GM21423 (cell line): ENCODE results near the gene PHOSPHO2.
"Not testable (repeated sequence)": the region's sequence is repeated elsewhere in the genome, so short reads cannot be mapped to it uniquely, and the experiment has no call there.

Experiments used
- ATAC-seq: cut with Tn5 transposase; IDR thresholded peaks from one replicate; pipeline ENCODE4 v1.9.1; 2021; ENCODE audit warnings: mild to moderate bottlenecking, moderate library complexity; ENCODE audit not compliant: unreplicated experiment

Gene PHOSPHO2

DNA sequence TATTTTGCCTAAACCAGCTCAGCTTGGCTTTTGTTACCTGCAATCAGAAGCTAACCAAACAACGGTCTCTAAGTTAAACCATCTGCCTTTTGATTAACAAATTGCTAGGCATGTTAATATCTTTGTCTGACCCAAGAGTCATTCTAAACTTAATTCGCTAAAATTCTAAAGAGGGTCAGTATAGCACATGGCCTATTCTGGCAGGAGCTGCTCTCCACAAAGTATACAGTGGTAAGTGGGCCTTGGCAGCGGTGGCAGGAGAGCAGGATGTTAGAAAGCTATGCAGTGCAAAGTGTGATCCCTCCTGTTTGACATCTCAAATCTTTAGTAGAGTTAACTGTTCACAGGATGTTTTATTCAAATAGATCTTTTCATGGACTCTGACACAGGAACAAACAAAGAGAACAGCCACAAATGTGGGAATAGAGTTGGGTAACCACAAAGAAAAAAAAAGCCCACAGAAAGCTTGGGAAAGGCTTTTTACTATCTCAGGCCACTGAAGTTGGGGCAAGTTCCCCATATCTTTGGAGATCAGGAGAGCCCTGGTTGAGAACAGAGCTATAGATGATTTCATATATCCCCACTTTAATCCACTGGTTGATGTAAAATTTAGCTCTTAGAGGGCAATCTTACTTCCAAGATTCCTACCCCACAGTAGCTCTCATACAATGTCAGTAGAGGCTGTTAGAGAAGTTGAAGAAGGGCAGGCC is 10.7 kb upstream of the PHOSPHO2 start:
- ATAC-seq: no peak

GRCh38 chr2:169684135-169684565 is 10.1 kb upstream of the PHOSPHO2 start:
- ATAC-seq: no peak

- not testable (repeated sequence) for ATAC-seq
Observed at GRCh38 chr2:169684712-169685111, 9.6 kb upstream of the PHOSPHO2 start.

DNA sequence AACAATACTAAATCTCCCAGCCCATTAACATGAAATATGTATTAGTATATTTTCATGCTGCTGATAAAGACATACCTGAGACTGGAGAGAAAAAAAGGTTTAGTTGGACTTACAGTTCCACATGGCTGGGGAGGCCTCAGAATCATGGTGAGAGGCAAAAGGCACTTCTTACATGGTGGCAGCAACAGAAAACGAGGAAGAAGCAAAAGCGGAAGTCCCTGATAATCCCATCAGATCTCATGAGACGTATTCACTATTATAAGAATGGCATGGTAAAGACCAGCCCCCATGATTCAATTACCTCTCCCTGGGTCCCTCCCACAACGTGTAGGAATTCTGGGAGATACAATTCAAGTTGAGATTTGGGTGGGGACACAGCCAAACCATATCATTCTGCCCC is 7.4 kb upstream of the PHOSPHO2 start:
- not testable (repeated sequence) for ATAC-seq

DNA sequence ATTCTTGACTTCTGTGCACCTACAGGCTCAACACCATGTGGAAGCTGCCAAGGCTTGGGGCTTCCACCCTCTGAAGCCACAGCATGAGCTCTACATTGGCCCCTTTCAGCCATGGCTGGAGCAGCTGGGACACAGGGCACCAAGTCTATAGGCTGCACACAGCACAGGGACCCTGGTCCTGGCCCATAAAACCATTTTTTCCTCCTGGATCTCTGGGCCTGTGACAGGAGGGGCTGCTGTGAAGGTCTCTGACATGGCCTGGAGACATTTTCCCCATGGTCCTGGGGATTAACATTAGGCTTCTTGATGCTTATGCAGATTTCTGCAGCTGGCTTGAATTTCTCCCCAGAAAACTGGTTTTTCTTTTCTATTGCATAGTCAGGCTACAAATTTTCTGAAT is 6.3 kb upstream of the PHOSPHO2 start:
- ATAC-seq: not testable (repeated sequence)

GRCh38 chr2:169690958-169691357 is 3.3 kb upstream of the PHOSPHO2 start:
- ATAC-seq: no peak

DNA sequence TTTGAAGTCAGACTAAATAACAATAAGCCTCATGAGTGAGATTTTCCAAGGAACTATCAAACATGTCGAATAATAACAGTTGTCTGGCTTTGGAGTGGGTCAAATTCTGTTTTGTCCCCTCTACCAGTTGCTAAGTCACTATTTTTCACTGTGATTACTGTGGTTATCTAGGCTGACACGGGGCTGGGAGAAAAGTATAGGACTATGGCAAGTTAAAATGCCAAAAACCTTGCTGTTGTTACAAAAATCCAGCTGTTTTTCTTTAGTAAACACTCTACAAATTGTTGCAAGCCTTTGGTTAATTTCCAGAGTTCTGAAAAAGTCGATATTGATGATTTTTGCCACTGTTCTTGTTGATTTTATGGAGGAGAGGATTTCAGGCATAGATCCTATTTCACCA is 1.6 kb upstream of the PHOSPHO2 start:
- no peak for ATAC-seq

DNA sequence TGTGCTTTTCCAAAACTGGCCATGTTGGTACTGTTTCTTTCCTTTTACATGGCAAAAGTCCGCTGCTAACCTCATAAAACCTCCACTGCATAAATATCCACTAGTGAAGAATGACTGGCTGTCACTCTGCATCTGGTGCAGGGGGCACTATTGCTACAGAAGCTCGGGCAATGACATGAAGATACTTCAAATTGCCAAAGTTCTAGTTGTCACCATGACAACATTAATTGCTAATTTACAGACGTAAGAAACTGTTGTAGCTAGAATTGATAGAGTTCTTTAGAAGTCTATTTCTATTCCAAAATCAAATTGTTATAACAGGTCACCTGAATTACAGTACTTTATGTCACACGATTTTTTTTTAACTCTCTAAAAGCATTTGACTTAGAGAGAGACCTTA is 909 bp upstream of the PHOSPHO2 start:
- ATAC-seq: no peak

DNA sequence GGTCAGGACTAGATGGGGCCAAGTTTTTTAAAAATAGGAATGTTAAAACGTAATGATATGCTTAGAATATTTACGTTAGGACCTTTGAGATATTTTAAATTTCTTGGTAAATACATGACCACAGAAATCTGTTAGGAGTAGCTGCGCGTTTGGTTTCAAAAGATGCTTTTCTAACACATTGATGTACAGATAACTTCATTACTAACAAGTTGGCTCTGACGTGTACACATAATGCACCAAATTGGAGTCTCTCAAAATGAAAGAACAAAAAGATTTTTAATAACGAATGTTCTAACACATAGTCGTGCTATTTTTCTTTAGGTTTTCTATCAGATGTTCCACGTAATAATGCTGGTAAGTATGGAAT is 608 bp downstream of the PHOSPHO2 start:
- no peak for ATAC-seq

DNA sequence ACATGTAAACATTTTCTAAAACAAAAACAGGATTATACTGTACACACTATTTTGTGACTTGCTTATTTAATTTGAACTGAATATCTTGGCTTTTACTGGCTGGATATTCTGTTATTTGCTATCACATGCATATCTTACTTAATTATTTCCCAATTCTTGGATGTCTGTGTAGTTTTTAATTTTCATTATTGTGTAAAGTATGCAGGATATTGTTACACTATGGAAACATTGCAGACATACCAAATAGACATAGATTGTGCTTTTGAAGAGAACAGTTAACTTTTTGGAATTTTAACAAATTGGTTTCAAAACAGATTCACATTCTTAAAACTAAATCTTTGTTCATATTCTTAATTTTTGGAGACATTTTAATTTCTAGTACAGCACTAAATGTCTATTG is 2.1 kb downstream of the PHOSPHO2 start:
- no peak for ATAC-seq

GRCh38 chr2:169699173-169699572 is 4.9 kb downstream of the PHOSPHO2 start:
- ATAC-seq: not testable (repeated sequence)

DNA sequence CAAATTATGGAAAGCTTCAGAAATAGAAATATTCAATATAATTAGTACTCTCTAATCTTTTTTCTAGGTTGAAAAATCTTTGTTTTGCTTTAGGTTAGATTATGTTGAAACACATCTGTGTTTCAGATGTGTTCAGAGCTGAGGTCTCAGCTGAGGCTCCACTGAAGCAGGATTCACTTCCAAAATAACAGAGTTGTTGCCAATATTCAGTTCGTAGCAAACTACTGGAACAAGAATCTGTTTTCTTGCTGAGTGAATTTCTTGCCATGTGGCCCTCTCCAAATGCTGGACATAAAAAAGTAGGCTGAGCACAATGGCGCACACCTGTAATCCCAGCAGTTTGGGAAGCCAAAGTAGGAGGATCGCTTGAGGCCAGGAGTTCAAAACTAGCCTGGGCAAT is 8.7 kb downstream of the PHOSPHO2 start:
- no peak for ATAC-seq

DNA sequence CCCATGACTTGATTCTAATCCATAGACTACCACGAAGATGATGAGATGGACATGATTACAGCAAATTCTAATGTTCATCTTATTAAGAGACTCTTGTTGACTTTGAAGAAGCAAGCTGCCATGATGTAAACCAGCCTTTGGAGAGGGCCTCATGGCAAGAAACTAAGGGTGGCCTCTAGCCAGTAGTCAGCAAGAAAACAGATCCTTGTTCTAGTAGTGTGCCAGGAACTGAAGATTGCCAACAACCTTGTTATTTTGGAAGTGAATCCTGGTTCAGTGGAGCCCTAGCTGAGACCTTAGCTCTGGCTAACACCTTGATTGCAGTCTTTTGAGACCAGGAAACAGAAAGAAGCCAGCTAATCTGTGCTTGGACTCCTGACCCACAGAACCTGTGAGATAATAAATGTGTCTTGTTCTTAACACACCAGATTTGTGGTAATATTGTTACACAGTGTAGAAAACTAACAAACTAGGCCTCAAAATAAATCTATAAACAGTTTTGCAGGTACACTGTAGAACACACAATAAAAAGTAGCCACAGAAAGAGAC is 10.0 kb downstream of the PHOSPHO2 start:
- no peak for ATAC-seq

GRCh38 chr2:169705927-169706326 is 11.7 kb downstream of the PHOSPHO2 start:
- ATAC-seq: no peak

- no peak for ATAC-seq
Observed at GRCh38 chr2:169707626-169708025, 13.4 kb downstream of the PHOSPHO2 start.

- ATAC-seq: no peak
Observed at GRCh38 chr2:169709331-169709730, 15.1 kb downstream of the PHOSPHO2 start.

DNA sequence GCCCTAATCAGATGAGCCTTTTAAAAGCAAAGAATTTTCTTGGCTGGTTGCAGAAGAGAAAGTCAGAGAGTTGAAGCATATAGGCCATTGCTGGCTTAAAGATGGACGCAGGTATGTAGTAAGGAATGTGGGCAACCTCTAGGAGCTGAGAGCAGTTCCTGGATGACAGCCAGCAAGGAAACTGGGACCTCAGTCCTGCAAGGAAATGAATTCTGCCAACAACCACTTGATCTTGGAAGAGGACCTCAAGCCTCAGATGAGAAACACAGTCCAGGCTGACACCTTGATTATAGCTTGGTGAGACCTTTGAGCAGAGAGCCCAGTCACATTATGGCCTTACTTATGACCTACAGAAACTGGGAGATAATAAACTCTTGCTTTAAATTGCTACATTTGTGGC is 15.7 kb downstream of the PHOSPHO2 start:
- no peak for ATAC-seq

- ATAC-seq: no peak
Observed at GRCh38 chr2:169711751-169712509, 17.7 kb downstream of the PHOSPHO2 start.

DNA sequence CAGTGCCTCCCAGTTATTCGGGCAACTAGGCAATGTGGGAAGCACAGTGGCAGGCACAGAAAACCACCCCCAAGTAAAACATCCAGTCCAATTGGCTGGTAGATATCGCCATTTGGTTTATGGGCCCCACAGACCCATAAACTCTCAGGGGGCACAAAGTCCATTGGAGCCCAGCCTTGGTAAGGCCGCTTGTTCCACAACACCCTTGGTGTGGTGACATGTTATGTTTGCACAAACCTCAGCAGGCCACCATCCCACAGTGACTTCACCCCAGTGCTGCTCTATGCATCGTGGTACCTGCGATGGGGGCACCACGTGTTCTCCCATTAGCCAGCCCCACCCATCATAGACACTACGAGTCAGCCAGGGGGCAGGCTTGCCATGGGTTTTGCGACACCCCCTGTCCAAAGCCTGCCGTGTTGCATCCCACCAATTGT is 18.5 kb downstream of the PHOSPHO2 start:
- no peak for ATAC-seq

GRCh38 chr2:169713331-169713730 is 19.1 kb downstream of the PHOSPHO2 start:
- ATAC-seq: no peak

GRCh38 chr2:169714699-169715098 is 20.4 kb downstream of the PHOSPHO2 start:
- ATAC-seq: no peak
